GM18858 (cell line): Measurements from ENCODE around the gene DYNLT4.

Experiments
- ATAC-seq: cut with Tn5 transposase; IDR thresholded peaks from one replicate; pipeline ENCODE4 v1.9.1; 2021; ENCODE audit not compliant: unreplicated experiment

Gene DYNLT4

GRCh38 chr1:44792736-44793502, 14.2 kb downstream of the DYNLT4 start:
- ATAC-seq: no peak

DNA sequence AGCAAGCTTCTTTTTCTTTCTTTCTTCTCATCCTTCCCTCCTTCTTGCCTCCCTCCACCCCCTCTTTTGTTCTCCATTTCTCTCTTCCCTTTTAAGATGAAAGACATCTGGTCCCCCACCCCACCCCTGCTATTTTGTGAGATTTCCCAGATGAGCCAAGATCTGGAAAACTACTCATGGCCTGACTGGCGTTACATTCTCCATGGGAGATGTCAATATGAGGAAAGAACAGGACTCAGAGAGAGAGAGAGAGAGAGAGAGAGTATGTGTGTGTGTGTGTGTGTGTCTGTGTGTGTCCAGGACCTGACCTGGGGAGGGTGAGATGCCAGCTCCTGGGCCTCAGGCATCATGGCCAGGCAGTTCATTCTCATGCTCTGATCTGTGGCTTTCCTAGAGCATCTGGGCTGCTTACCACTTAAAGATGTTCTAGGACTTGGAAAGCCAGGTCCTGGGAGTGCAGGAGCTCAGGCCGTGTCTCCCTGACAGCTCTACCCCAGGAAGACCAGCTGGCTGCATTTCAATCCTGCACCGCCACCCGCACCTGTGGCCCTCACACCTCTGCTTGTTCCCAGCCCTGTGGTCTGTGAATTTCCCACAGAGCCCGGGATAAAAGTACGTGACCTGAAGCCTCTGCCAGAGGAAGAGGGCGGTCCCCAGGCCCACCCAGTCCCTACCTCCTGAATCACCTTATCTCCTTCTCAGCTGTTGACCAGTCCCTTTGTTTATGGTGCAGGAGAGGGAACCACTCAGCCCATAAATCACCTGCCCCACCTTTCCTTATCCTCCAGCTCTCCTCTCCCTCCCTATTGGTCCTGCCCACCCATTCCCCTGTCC, 16.0 kb downstream of the DYNLT4 start:
- no peak for ATAC-seq

DNA sequence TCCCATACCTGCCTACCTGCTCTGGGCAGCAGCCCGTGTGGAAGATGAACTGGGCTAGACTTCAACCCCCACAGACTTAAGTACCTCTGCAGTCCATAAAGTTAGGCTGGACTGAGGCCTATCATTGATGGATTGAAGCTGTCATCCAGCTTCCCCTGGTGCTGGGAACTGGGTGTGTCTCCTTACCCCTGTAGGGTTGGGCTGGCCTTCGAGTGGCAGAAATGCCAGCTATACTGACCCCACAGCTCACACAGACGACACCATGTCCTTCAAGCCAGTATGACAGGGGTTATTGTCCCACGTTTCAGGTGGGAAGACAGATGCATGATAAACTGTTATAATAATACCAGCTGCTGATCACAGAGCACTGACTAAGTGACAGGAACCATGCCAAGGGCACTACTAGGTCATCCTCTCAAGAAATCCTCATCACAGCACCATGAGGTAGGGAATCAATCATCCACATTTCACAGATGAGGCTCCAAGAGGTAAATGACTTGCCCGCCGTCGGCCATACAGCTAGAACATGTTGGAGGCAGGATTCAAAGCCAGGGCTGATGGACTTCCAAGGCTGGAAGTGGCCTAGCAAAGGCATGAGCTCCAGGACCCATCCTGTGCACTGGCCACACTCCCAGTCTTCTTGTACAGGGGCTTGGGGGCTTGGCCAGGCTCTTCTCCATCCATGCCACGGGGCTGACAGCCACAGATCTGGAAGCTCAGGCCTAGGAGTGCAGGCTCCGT, 18.9 kb downstream of the DYNLT4 start, which contains the start of gene BEST4:
TSS of gene BEST4 (minus strand) at position 51 of the 741 bp plus-strand sequence. CDS start 465 bp downstream, outside the sequence.
- no peak for ATAC-seq

DNA sequence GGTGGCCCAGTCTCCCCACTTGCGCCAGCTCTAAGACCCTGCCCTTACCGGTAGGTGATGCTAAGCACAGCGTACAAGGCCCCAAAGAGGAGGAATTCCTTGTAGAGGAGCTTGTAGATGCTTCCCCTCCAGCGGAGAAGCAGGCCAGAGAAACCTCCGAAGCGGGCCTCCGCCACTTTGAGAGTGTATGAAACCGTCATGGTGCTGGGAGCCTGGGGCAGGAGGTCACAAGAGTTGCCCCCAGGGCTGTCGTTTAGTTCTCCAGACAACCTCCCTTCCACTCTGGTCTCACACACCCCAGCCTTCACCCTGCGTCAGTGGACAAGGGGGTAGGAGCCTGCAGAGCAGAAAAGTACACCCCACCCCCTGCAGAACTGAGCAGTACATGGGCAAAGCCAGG, 19.6 kb downstream of the DYNLT4 start:
- ATAC-seq: no peak

DNA sequence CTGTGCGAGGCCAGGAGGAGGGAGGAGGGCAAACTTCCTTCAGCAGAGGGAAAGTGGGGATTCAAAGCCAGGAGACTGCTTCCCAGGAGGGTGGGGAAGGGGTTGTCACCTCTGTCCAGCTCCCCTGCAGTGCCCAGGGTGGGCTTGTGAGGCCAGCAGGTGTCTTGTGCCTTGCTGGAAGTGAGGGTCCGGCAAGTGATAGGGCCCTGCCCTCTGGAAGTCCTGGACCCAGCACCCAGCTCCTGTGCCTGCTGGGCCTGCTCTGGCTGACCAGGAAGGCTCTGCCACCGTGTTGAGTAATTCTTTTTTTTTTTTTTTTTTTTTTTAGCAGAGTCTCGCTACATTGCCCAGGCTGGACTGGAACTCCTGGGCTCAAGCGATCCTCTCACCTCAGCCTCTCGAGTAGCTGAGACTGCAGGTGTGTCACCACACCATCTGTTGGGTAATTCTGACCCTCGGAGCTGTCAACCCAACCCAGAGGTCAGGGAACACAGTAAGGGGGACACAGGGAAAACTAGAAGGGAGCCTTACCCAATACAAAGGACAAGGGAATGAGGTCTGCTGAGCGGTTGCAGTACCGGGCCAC, 20.2 kb downstream of the DYNLT4 start:
- ATAC-seq: no peak

- no peak for ATAC-seq
Observed at GRCh38 chr1:44786138-44786840, 20.9 kb downstream of the DYNLT4 start.

DNA sequence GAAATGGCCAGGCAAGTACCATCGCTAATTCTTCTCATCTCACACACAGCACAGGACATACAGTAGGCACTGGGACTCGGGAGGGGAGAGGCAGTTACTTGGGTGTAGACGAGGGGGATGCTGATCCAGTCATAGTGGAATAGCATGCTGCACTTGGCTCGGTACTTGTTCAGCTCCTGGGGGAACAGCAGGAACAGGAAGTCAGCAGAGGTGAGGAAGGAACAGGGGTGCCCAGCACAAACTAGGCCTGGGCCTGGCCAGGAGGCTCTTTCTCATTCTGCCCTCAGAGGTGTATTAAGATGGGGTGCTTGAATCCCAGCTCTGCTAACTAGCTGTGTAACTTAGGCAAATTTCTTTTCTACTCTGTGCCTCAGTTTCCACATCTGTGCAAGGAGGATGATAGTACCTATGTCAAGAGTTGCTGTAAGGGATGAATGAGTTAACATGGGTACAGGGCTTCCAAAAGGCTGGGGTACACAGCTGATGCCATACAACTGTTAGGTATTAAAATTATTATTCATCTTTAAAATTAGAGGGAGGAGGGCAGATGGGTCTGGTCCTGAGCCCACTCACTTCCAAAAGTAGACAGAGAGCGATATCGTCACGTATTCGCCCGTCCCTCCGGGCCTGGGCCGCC, 21.5 kb downstream of the DYNLT4 start:
- no peak for ATAC-seq

- no peak for ATAC-seq
Observed at GRCh38 chr1:44785029-44785380, 22.1 kb downstream of the DYNLT4 start.

GRCh38 chr1:44784094-44785028, 22.8 kb downstream of the DYNLT4 start:
- no peak for ATAC-seq

GRCh38 chr1:44783697-44784093, 23.5 kb downstream of the DYNLT4 start:
- no peak for ATAC-seq

GRCh38 chr1:44780583-44781121, 26.5 kb downstream of the DYNLT4 start:
- ATAC-seq: no peak

- no peak for ATAC-seq
Observed at GRCh38 chr1:44778705-44779576, 28.2 kb downstream of the DYNLT4 start.

- no peak for ATAC-seq
Observed at GRCh38 chr1:44777969-44778635, 29.0 kb downstream of the DYNLT4 start.

GRCh38 chr1:44777547-44777946, 29.6 kb downstream of the DYNLT4 start:
- ATAC-seq: no peak

DNA sequence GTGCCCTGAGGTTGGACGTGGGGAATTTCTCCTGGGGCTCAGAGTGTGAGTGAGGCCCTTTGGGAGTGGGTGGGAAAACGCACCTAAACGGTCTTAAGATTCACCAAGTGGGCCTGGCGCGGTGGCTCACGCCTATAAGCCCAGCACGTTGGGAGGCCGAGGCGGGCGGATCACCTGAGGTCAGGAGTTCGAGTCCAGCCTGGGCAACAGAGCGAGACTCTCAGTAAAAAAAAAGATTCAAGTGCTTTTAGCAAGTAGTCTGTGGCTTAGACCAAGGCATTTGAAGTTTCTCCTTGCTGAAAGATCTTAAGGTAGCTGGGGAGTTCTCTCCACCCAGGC, 30.5 kb downstream of the DYNLT4 start:
- ATAC-seq: no peak

DNA sequence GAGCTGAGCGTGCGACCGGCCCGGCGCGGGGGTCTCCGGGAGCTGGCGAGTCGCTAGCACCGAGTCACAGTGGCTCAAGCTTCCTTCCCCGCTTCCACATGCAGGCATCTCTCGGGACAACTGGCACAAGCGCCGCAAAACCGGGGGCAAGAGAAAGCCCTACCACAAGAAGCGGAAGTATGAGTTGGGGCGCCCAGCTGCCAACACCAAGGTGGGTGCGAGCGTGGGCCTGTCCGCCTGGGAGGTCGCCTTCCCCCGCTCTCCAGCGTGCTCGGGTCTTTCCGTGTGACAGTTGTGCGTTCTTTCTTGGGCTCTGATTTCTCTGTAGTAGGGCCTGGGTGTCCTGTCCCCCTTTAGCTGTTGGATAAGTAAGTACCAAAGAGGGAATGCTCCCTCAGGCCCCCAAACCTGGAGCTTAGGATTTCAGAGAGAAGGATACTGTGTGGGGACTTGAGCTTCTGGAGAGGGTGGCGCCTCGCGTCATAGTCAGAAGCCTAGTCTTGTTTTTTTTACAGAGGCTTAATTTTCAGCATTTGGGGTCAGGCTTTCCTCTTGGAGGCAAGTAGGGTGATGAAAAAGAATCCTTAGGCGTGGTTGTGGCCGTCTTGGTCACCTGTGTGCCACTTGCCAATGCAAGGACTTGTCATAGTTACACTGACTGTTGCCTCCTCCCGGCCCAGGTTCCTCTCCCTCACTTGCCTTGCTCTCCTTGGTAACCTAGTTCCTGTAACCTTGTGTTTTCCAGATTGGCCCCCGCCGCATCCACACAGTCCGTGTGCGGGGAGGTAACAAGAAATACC, 31.0 kb downstream of the DYNLT4 start:
- ATAC-seq: no peak
